Left colon (tissue), 2 donors: Measurements from ENCODE around the gene CACFD1. TPM values are rescaled to one million over a fixed set of nuclear protein-coding genes. Genes with fewer than 3 reads are reported as not detected.
"Not testable (repeated sequence)": the region's sequence is repeated elsewhere in the genome, so short reads cannot be mapped to it uniquely, and the experiment has no call there.

Experiments
- ATAC-seq: fragments of 200-7000 bp; cut with Tn5 transposase; one replicate; pipeline ENCODE4 v1.9.1; 2020; ENCODE audit warnings: mild to moderate bottlenecking, moderate library complexity
- DNase-seq, 2 donors: peaks; one replicate each; pipeline ENCODE4 v3.0.0-alpha.2; 2020
- intact Hi-C, 2 donors: fragments of 100-400 bp; cut with DNase I in 1 of 2; cut with micrococcal nuclease in 1 of 2; formaldehyde crosslinking; loops; one replicate each; pipeline versions ENCODE4 v1.11.2 to v1.14.0; 2022; cut with DNase I, micrococcal nuclease
- total RNA-seq, 2 donors: library from RNA; stranded (reverse); fragmentation: NEBNext Ultra II Directional; extraction: Animal tissue kit (Norgen Biotek cat#: 25700); gene quantifications; one replicate each; pipeline ENCODE4 v1.2.1, GENCODE V29; 2021
- donor health status: DM: no; HTN: no; CAD: no.
- donor health status: DM: yes; HTN: yes; CAD: no.

Gene CACFD1
- total RNA-seq, 2 donors from 2014 or later, result 66.1 to 75.4 TPM

DNA sequence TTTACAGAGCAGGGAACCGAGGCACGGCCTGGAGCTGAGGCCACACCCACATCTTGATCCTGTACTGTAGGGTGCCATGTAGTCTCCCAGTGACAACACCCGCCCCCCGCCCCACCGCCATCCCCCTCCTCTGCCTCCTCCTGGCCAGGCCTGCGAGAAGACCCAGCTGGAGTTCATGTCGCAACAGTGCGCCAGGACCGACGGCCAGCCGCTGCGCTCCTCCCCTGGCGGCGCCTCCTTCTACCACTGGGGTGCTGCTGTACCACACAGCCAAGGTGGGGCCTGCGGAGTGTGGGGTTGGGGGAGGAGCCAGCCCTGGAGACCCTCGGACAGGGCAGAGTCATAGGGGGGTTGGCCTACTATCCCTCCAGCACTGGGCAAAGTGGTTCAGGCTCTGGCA, 23.1 kb upstream of the CACFD1 start:
- no peak for ATAC-seq
- DNase-seq, result no peak
- intact Hi-C loops, result no loop called here

- ATAC-seq, result peak; percentile 63
These were observed 21.8 kb upstream of the CACFD1 start for GRCh38 chr9:133437753-133438531.

DNA sequence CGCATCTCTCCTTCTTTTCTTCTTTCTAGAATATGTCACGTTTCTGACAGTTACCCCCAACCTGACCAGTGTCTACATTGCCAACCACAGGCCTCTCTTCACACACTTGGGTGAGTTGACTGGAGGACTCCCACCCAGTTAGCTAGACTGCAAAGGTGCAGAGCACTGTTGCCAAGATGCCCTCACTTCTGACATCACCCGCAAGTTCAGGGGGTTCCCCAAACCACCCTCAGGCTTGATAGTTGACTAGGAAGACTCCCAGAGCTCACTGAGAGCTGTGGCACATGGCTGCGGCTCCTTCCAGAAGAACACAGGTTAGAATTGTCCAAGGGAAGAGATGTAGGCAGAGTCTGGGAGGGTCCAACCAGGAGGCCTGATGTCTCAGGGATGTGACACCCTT, 20.4 kb upstream of the CACFD1 start:
- intact Hi-C loops, result no loop called here
- ATAC-seq (no peak), DNase-seq (no peak)

More at GRCh38 chr9:133437753-133438531, 21.8 kb upstream of the CACFD1 start:
- intact Hi-C loops, result no loop called here
- no peak for DNase-seq

- ATAC-seq, result no peak
- intact Hi-C loops, result no loop called here
- DNase-seq, result no peak
These were observed 18.9 kb upstream of the CACFD1 start for GRCh38 chr9:133440874-133441273.

GRCh38 chr9:133441571-133441970, 18.2 kb upstream of the CACFD1 start:
- intact Hi-C loops, result no loop called here

DNA sequence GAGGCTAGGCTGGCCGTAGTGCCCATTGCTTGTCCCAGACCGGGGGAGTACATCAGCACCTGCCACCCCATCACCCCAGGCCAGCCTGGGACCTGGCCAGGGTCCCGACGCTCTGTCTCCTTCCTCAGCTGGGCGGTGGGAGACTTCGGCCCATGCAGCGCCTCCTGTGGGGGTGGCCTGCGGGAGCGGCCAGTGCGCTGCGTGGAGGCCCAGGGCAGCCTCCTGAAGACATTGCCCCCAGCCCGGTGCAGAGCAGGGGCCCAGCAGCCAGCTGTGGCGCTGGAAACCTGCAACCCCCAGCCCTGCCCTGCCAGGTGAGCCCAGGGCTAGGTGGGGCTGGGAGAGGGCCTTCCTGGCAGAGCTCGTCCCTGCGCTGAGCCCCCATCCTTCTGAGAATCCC, 16.5 kb upstream of the CACFD1 start:
- no peak for DNase-seq
- ATAC-seq, result no peak
- intact Hi-C loops, result no loop called here

More at GRCh38 chr9:133441571-133441970, 18.2 kb upstream of the CACFD1 start:
- no peak for DNase-seq
- ATAC-seq, result no peak

GRCh38 chr9:133443982-133444381, 15.8 kb upstream of the CACFD1 start:
- intact Hi-C loops, result no loop called here
- ATAC-seq, result no peak
- DNase-seq, result no peak

- intact Hi-C loops, result no loop called here
- ATAC-seq (no peak), DNase-seq (no peak)
These were observed 14.3 kb upstream of the CACFD1 start for GRCh38 chr9:133445293-133445969.

- ATAC-seq (peak; percentile 32), DNase-seq (no peak)
- intact Hi-C loops, result no loop called here
These were observed 11.2 kb upstream of the CACFD1 start for GRCh38 chr9:133448487-133448972.

DNA sequence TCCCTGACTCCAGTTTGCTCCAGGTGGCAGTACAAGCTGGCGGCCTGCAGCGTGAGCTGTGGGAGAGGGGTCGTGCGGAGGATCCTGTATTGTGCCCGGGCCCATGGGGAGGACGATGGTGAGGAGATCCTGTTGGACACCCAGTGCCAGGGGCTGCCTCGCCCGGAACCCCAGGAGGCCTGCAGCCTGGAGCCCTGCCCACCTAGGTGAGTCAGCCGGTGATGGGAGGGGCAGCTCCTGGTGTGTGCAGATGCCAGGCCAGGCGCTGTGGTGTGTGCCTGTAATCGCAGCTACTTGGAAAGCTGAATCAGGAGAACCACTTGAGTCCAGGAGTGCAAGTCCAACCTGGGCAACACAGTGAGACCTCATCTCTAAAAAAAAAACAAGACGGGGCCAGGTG, 10.0 kb upstream of the CACFD1 start:
- peak; percentile 58 for DNase-seq
- ATAC-seq, result peak; percentile 96
- intact Hi-C loops, result no loop called here

GRCh38 chr9:133451865-133452264, 7.9 kb upstream of the CACFD1 start:
- ATAC-seq, DNase-seq, intact Hi-C loops: not testable (repeated sequence)

DNA sequence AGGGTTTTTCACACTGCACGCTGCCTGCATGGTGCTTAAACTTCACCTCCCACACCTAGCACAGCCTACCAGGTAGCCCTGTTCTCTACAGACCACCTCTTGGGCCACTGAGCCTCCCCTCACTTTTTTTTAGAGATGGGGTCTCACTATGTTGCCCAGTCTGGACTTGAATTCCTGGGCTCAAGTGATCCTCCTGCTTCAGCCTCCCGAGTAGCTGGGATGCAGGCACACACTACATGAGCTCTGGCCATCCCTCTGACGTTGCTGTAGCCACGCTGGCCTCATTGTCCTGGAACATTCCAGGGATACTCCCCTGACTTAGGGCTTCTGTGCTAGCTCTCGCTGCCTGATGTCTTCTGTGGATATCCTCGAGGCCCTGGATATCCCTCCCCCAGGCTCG, 7.2 kb upstream of the CACFD1 start:
- no peak for ATAC-seq
- intact Hi-C loops, result no loop called here
- DNase-seq, result no peak

- DNase-seq (no peak), ATAC-seq (no peak)
- intact Hi-C loops, result no loop called here
These were observed 6.1 kb upstream of the CACFD1 start for GRCh38 chr9:133453651-133454050.

DNA sequence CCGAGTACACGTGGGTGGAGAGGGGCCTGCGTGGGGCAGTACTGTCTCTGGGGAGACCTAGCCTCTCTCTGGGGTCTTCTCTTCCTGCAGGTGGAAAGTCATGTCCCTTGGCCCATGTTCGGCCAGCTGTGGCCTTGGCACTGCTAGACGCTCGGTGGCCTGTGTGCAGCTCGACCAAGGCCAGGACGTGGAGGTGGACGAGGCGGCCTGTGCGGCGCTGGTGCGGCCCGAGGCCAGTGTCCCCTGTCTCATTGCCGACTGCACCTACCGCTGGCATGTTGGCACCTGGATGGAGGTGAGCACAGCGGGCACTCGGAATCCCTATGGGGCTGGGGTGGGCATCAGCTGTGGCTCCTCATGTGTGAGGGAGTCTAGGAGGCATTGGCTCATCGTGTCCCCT, 5.5 kb upstream of the CACFD1 start:
- ATAC-seq (no peak), DNase-seq (no peak)
- intact Hi-C loops, result no loop called here

- no peak for ATAC-seq
- DNase-seq, result no peak
- intact Hi-C loops, result no loop called here
These were observed 4.7 kb upstream of the CACFD1 start for GRCh38 chr9:133454943-133455673.

DNA sequence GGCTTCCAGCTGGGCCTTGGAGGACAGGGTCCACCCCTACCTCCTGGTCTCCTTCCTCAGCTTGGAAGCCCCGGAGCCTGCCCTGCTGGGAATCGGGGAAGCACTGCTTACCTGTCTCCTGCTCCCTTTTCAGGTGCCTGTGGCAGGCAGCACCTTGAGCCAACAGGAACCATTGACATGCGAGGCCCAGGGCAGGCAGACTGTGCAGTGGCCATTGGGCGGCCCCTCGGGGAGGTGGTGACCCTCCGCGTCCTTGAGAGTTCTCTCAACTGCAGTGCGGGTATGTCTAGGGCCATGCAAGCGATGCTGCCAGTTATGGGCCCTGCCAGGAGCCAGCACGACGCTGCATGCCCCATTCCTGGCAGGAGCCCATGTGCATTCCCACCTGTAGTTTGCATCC, 3.8 kb upstream of the CACFD1 start:
- intact Hi-C loops, result no loop called here
- ATAC-seq, result no peak
- DNase-seq, result no peak

GRCh38 chr9:133456409-133456808, 3.4 kb upstream of the CACFD1 start:
- intact Hi-C loops, result no loop called here
- ATAC-seq (no peak), DNase-seq (no peak)

DNA sequence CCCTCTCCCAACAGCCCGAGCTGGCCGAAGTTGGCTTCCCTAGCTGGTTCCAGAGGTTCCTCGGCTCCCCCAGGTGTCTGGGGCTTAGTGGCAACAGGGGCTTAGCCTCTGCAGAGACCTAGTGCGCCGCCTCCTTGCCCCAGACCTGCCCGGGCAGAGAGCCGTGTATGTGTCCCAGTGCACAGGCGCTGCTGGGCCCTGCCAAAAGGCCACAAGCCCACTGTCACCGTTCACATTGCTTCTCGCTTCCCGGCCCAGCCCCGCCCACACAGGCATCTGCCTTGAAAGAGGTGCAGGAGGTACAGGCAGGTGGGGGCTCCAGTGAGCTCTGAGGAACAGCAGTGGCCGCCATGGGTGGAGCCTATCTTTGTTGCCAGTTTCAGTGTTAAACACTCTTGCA, 2.5 kb upstream of the CACFD1 start:
- DNase-seq (no peak), ATAC-seq (no peak)
- intact Hi-C loops, result no loop called here

GRCh38 chr9:133457748-133458147, 2.0 kb upstream of the CACFD1 start:
- intact Hi-C loops, result no loop called here
- ATAC-seq (no peak), DNase-seq (no peak)
